Measurements from ENCODE around the gene TPCN2.

GRCh38 chr11:69114811-69115523 lies 66.2 kb downstream of the TPCN2 start:
- TF ChIP-seq POLR2A (IDR thresholded peaks at IDR 0.05; ENCODE audit: low read depth, low read length), result no peak
- no peak for TF ChIP-seq MXI1 (IDR thresholded peaks at IDR 0.05; ENCODE audit: borderline replicate concordance, low read depth, low read length)
- no peak for TF ChIP-seq USF2 (IDR thresholded peaks at IDR 0.05; ENCODE audit: low read depth, low read length)
- TF ChIP-seq CTCF (conservative IDR thresholded peaks at IDR 0.05; ENCODE audit: low read depth, low read length), result no peak
- no peak for TF ChIP-seq RAD21 (IDR thresholded peaks at IDR 0.05; ENCODE audit: low read length)
- TF ChIP-seq RFX5 (IDR thresholded peaks at IDR 0.05; ENCODE audit: low read depth, low read length), result no peak

Measured in IMR-90 (cell line).